Caco-2 (cell line): ENCODE data around the gene OR4D11. TPM values are rescaled to one million over a fixed set of nuclear protein-coding genes. Genes with fewer than 3 reads are reported as not detected.
"Not testable (repeated sequence)": the region's sequence is repeated elsewhere in the genome, so short reads cannot be mapped to it uniquely, and the experiment has no call there.

ENCODE experiments used
- BruUV-seq: library from RNA; stranded (reverse); fragments of 400-500 nt; replicated peaks from 2 replicates; lab custom pipeline; 2021; lab: Mats Ljungman, UMichigan
- CTCF ChIA-PET: fragments of 300-600 bp; sonication (Branson Sonifier 250); formaldehyde crosslinking; loops from one replicate; lab custom pipeline; 2022; ENCODE audit warnings: antibody characterized with exemption; lab: Charles Lee
- POLR2A ChIA-PET: fragments of 300-600 bp; sonication (Branson Sonifier 250); formaldehyde crosslinking; loops from one replicate; lab custom pipeline; 2022; ENCODE audit warnings: antibody characterized with exemption; lab: Charles Lee
- DNase-seq, 2 experiments: peaks; one replicate each; pipeline versions ENCODE4 v3.0.0 to v3.0.0-alpha.2; 2020 to 2022
- H3K27me3 ChIP-seq: replicated peaks from 2 replicates; pipeline ENCODE4 v1.6.0; 2011; ENCODE audit warnings: low read length; ENCODE audit not compliant: control insufficient read depth, insufficient read depth
- H3K36me3 ChIP-seq: 2 replicates; pipeline ENCODE4 v1.5.1; 2011; ENCODE audit warnings: low read length; ENCODE audit not compliant: control insufficient read depth, insufficient read depth
- H3K4me1 ChIP-seq: fragments of 250-450 bp; sonication (Bioruptor Pico); 2 replicates; pipeline ENCODE4 v1.5.1; 2020; ENCODE audit warnings: mild to moderate bottlenecking
- H3K4me3 ChIP-seq: 2 replicates; pipeline ENCODE4 v1.5.1; 2011; ENCODE audit warnings: low read depth, mild to moderate bottlenecking, control low read depth, low read length
- H3K9me3 ChIP-seq: fragments of 250-450 bp; sonication (Bioruptor Pico); 2 replicates; pipeline ENCODE4 v1.5.1; 2020; ENCODE audit warnings: mild to moderate bottlenecking, moderate library complexity
- H3K27ac Mint-ChIP-seq: one replicate; pipeline ENCODE4 v1.8.0; 2022; ENCODE audit warnings: mixed read lengths; ENCODE audit not compliant: unreplicated experiment
- H3K27me3 Mint-ChIP-seq: one replicate; pipeline ENCODE4 v1.8.0; 2022; ENCODE audit warnings: mixed read lengths; ENCODE audit not compliant: insufficient read depth, unreplicated experiment
- H3K36me3 Mint-ChIP-seq: one replicate; pipeline ENCODE4 v1.8.0; 2022; ENCODE audit warnings: mild to moderate bottlenecking, mixed read lengths; ENCODE audit not compliant: insufficient read depth, unreplicated experiment
- H3K4me1 Mint-ChIP-seq: one replicate; pipeline ENCODE4 v1.8.0; 2022; ENCODE audit warnings: low read depth, mixed read lengths; ENCODE audit not compliant: unreplicated experiment
- H3K4me3 Mint-ChIP-seq: one replicate; pipeline ENCODE4 v1.8.0; 2022; ENCODE audit warnings: mild to moderate bottlenecking, moderate library complexity, mixed read lengths; ENCODE audit not compliant: unreplicated experiment
- H3K9me3 Mint-ChIP-seq: one replicate; pipeline ENCODE4 v1.8.0; 2022; ENCODE audit warnings: mixed read lengths; ENCODE audit not compliant: unreplicated experiment
- CTCF ChIP-seq, 2 experiments: fragments of 200-600 bp in 1 of 2; IDR thresholded peaks; 1 replicate in 1 of 2; 2 replicates in 1 of 2; pipeline versions ENCODE4 v1.5.1 to v1.8.0; 2011 to 2022; ENCODE audit warnings: antibody characterized with exemption in 1 of 2, control low read depth in 1 of 2, inconsistent platforms in 1 of 2, low read depth in 1 of 2, low read length in 1 of 2, mild to moderate bottlenecking in 1 of 2, moderate library complexity in 1 of 2; ENCODE audit not compliant: insufficient read depth in 1 of 2, severe bottlenecking in 1 of 2, unreplicated experiment in 1 of 2
- intact Hi-C: fragments of 100-400 bp; cut with micrococcal nuclease; formaldehyde crosslinking; loops from one replicate; pipeline ENCODE4 v1.10.0; 2022; ENCODE audit not compliant: unreplicated experiment
- total RNA-seq: library from RNA; stranded (reverse); gene quantifications from 2 replicates; pipeline ENCODE4 v1.2.3, GENCODE V29; 2022

The OR4D11 gene
- total RNA-seq, 1 experiment from 2014 or later = not detected

GRCh38 chr11:59510941-59511589 lies 7.7 kb downstream of the OR4D11 start, which contains the start of gene OR4D9:
OR4D9 (plus strand) TSS chr11:59511539; CDS start chr11:59514913, 3,374 bp downstream.
- no peak within 1 kb of the TSS for H3K4me3 ChIP-seq
- peaks cover 3% of the 10 kb centered on the region; the same call in 1 of the 2 replicates for H3K9me3 ChIP-seq
- H3K4me1 ChIP-seq = no peaks in the 10 kb centered on the region
- no peaks in the 10 kb centered on the region for H3K36me3 Mint-ChIP-seq
- TF ChIP-seq CTCF (IDR thresholded peaks at IDR 0.05; ENCODE audit: insufficient read depth in 1 of 2, low read depth in 1 of 2, low read length in 1 of 2, severe bottlenecking in 1 of 2, unreplicated experiment in 1 of 2) = no peak
- H3K9me3 Mint-ChIP-seq = no peaks in the 10 kb centered on the region
- H3K4me1 Mint-ChIP-seq = no peaks in the 10 kb centered on the region
- H3K4me3 Mint-ChIP-seq = no peak within 1 kb of the TSS
- no peak within 1 kb of the TSS for H3K27ac Mint-ChIP-seq
- peaks cover 11% of the 10 kb centered on the region for H3K27me3 Mint-ChIP-seq
- intact Hi-C loops = no loop called here
- ChIA-PET CTCF (no interaction called here), POLR2A (no interaction called here)
- no peak for DNase-seq
- H3K27me3 ChIP-seq = no peaks in the 10 kb centered on the region
- H3K36me3 ChIP-seq = no peaks in the 10 kb centered on the region
- no TSS peak for BruUV-seq

GRCh38 chr11:59511675-59512074 lies 8.3 kb downstream of the OR4D11 start:
- no peak for DNase-seq
- Mint-ChIP-seq H3K4me1 (no peaks in the 10 kb centered on the region), H3K36me3 (no peaks in the 10 kb centered on the region), H3K27me3 (peaks cover 11% of the 10 kb centered on the region), H3K27ac (no peak overlapping the region), H3K4me3 (no peak overlapping the region), H3K9me3 (no peaks in the 10 kb centered on the region)
- TF ChIP-seq CTCF (IDR thresholded peaks at IDR 0.05; ENCODE audit: insufficient read depth in 1 of 2, low read depth in 1 of 2, low read length in 1 of 2, severe bottlenecking in 1 of 2, unreplicated experiment in 1 of 2) = no peak
- Histone ChIP-seq H3K4me3 (no peak overlapping the region), H3K36me3 (no peaks in the 10 kb centered on the region), H3K4me1 (no peaks in the 10 kb centered on the region), H3K27me3 (no peaks in the 10 kb centered on the region), H3K9me3 (no peaks in the 10 kb centered on the region)
- intact Hi-C loops = no loop called here
- ChIA-PET CTCF (no interaction called here), POLR2A (no interaction called here)
- no TSS peak for BruUV-seq

GRCh38 chr11:59520139-59520538 lies 16.8 kb downstream of the OR4D11 start:
- H3K4me3 Mint-ChIP-seq, H3K36me3 Mint-ChIP-seq, H3K36me3 ChIP-seq, POLR2A ChIA-PET, BruUV-seq, H3K4me1 ChIP-seq, H3K9me3 ChIP-seq, H3K4me3 ChIP-seq, H3K9me3 Mint-ChIP-seq, H3K4me1 Mint-ChIP-seq, H3K27me3 ChIP-seq, DNase-seq, intact Hi-C loops, H3K27ac Mint-ChIP-seq, CTCF ChIA-PET: not testable (repeated sequence)
- peaks cover 17% of the 10 kb centered on the region for H3K27me3 Mint-ChIP-seq
